Smooth muscle cell (in vitro differentiated cells): ENCODE data around the gene GPR151. TPM values are rescaled to one million over a fixed set of nuclear protein-coding genes. Genes with fewer than 3 reads are reported as not detected.

Source experiments
- DNase-seq: peaks from one replicate; lab custom pipeline; 2025; ENCODE audit not compliant: unreplicated experiment; lab: John Stamatoyannopoulos, UW
- H2AFZ ChIP-seq: fragments of 200-600 bp; sonication (generic); 2 replicates; pipeline ENCODE4 v1.6.0; 2016; ENCODE audit warnings: antibody characterized with exemption, low read depth, mild to moderate bottlenecking
- H3F3A ChIP-seq: fragments of 200-600 bp; sonication (generic); 2 replicates; pipeline ENCODE4 v1.6.0; 2017; ENCODE audit warnings: antibody characterized with exemption, low read depth
- H3K27ac ChIP-seq: fragments of 200-600 bp; sonication (generic); 2 replicates; pipeline ENCODE4 v1.5.1; 2016; ENCODE audit warnings: low read depth, mild to moderate bottlenecking
- H3K27me3 ChIP-seq: fragments of 200-600 bp; sonication (generic); 2 replicates; pipeline ENCODE4 v1.6.1; 2016; ENCODE audit warnings: low read depth, mild to moderate bottlenecking
- H3K36me3 ChIP-seq: fragments of 200-600 bp; sonication (generic); 2 replicates; pipeline ENCODE4 v1.5.1; 2016; ENCODE audit warnings: low read depth
- H3K4me1 ChIP-seq: fragments of 200-600 bp; sonication (generic); 2 replicates; pipeline ENCODE4 v1.5.1; 2016; ENCODE audit warnings: low read depth
- H3K4me2 ChIP-seq: fragments of 200-600 bp; sonication (generic); 2 replicates; pipeline ENCODE4 v1.6.0; 2016; ENCODE audit warnings: mild to moderate bottlenecking
- H3K4me3 ChIP-seq: fragments of 200-600 bp; sonication (generic); 2 replicates; pipeline ENCODE4 v1.5.1; 2016; ENCODE audit warnings: mild to moderate bottlenecking
- H3K79me2 ChIP-seq: fragments of 200-600 bp; sonication (generic); 2 replicates; pipeline ENCODE4 v1.6.0; 2016; ENCODE audit warnings: low read depth, mild to moderate bottlenecking
- H3K9ac ChIP-seq: fragments of 200-600 bp; sonication (generic); 2 replicates; pipeline ENCODE4 v1.6.0; 2016; ENCODE audit warnings: low read depth
- H3K9me3 ChIP-seq: fragments of 200-600 bp; sonication (generic); replicated peaks from 2 replicates; pipeline ENCODE4 v1.5.1; 2016; ENCODE audit warnings: low read depth
- H4K20me1 ChIP-seq: fragments of 200-600 bp; sonication (generic); 2 replicates; pipeline ENCODE4 v1.6.0; 2016; ENCODE audit warnings: low read depth
- WGBS: methylation state at CpG from one replicate; pipeline ENCODE4 v1.1.7; 2016; ENCODE audit warnings: low lambda C conversion rate; 5-methylcytosine and 5-hydroxymethylcytosine counted together
- polyA plus RNA-seq: library from polyadenylated mRNA; unstranded; fragments of >200 nt; fragmentation: Nextera tagmentation; extraction: Ambion mirVana; gene quantifications from 2 replicates; pipeline ENCODE4 v1.2.1, GENCODE V29; 2016
- total RNA-seq: library from RNA; depleted of rRNA; stranded (reverse); fragments of >200 nt; gene quantifications from 2 replicates; pipeline ENCODE4 v1.2.3, GENCODE V29; 2014
- TF ChIP-seq, protein P1 (sequence below): fragments of 200-600 bp; sonication (generic); IDR thresholded peaks from 2 replicates; pipeline ENCODE4 v1.5.1; 2017; ENCODE audit warnings: borderline replicate concordance, mild to moderate bottlenecking, antibody characterized with exemption; ENCODE audit not compliant: insufficient read depth, poor library complexity, severe bottlenecking

The GPR151 gene
- total RNA-seq (not detected in 2 replicates), polyA plus RNA-seq (not detected in 2 replicates)

DNA sequence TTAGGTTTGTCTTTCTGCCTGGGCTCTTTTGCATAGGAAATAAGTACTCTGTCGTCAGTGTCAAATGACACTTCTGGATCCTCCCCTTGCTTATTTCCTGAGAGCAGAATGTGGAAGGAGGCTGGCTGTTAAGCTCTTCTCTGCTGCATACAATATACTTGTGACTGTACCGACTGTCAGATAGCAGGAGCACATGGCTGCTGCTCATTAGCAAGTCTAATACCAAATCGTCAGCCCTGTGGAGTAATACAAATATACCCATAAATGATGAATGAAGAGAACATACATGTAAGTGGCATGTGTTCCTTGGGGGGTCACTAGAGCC lies at the start of gene GPR151:
Gene GPR151, minus strand, starts transcription at position 40 of the 325 bp plus-strand sequence. CDS start 77 bp downstream, outside the sequence.
- Histone ChIP-seq H3K27ac (no peak within 1 kb of the TSS), H3K4me1 (peaks cover 4% of the 10 kb centered on the region), H3F3A (no peaks in the 10 kb centered on the region), H3K36me3 (peaks cover 1% of the 10 kb centered on the region), H3K9ac (no peak within 1 kb of the TSS), H3K4me2 (no peak within 1 kb of the TSS), H3K4me3 (no peak within 1 kb of the TSS), H3K27me3 (no peaks in the 10 kb centered on the region), H3K9me3 (no peaks in the 10 kb centered on the region), H3K79me2 (no peaks in the 10 kb centered on the region), H2AFZ (no peak within 1 kb of the TSS), H4K20me1 (no peaks in the 10 kb centered on the region)
- WGBS, result 33% methylated on average over 3 of the region's 3 CpGs
- TF ChIP-seq, protein P1, sequence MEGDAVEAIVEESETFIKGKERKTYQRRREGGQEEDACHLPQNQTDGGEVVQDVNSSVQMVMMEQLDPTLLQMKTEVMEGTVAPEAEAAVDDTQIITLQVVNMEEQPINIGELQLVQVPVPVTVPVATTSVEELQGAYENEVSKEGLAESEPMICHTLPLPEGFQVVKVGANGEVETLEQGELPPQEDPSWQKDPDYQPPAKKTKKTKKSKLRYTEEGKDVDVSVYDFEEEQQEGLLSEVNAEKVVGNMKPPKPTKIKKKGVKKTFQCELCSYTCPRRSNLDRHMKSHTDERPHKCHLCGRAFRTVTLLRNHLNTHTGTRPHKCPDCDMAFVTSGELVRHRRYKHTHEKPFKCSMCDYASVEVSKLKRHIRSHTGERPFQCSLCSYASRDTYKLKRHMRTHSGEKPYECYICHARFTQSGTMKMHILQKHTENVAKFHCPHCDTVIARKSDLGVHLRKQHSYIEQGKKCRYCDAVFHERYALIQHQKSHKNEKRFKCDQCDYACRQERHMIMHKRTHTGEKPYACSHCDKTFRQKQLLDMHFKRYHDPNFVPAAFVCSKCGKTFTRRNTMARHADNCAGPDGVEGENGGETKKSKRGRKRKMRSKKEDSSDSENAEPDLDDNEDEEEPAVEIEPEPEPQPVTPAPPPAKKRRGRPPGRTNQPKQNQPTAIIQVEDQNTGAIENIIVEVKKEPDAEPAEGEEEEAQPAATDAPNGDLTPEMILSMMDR, result no peak
- DNase-seq, result no peak

GRCh38 chr5:146564007-146564762 lies 48.2 kb upstream of the GPR151 start:
- Histone ChIP-seq H3K4me3 (no peak overlapping the region), H3K79me2 (no peaks in the 10 kb centered on the region), H3K27me3 (no peaks in the 10 kb centered on the region), H3K36me3 (no peaks in the 10 kb centered on the region), H4K20me1 (no peaks in the 10 kb centered on the region), H2AFZ (peak overlapping the region; percentile 27), H3K4me2 (no peak overlapping the region), H3K9ac (no peak overlapping the region), H3K27ac (peak overlapping the region; percentile 5), H3F3A (no peaks in the 10 kb centered on the region), H3K9me3 (no peaks in the 10 kb centered on the region), H3K4me1 (peaks cover 7% of the 10 kb centered on the region)
- 48% methylated on average over 2 of the region's 2 CpGs for WGBS
- DNase-seq, result no peak
- TF ChIP-seq, protein P1, result no peak

DNA sequence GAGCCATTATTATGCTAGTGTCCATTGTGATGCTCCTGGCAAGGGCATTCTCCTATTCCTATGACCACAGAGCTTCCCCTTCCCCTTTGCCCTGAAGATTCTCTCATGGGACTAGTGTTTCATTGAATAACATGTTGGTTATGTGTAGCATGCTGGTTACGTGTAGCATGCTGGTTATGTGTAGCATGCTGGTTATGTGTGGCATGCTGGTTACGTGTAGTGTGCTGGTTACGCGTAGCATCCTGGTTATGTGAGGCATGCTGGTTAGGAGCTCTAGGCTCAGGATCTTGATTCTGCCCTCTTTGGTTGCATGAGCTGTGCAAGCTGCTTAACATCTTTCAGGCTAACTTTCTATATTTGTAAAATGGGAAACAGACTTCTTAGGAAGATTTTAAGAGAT lies 46.5 kb upstream of the GPR151 start:
- Histone ChIP-seq H4K20me1 (no peaks in the 10 kb centered on the region), H3K9me3 (no peaks in the 10 kb centered on the region), H2AFZ (no peak overlapping the region), H3K4me1 (peaks cover 7% of the 10 kb centered on the region), H3K4me2 (no peak overlapping the region), H3K36me3 (no peaks in the 10 kb centered on the region), H3K27ac (no peak overlapping the region), H3K27me3 (no peaks in the 10 kb centered on the region), H3K9ac (no peak overlapping the region), H3K79me2 (no peaks in the 10 kb centered on the region), H3F3A (no peaks in the 10 kb centered on the region), H3K4me3 (no peak overlapping the region)
- no peak for DNase-seq
- 96% methylated on average over 4 of the region's 4 CpGs for WGBS
- TF ChIP-seq, protein P1, result no peak

GRCh38 chr5:146561711-146562110 lies 45.7 kb upstream of the GPR151 start:
- TF ChIP-seq, protein P1, result no peak
- H3K27ac ChIP-seq, result no peak overlapping the region
- DNase-seq, result no peak
- H3K27me3 ChIP-seq, result no peaks in the 10 kb centered on the region
- no peak overlapping the region for H2AFZ ChIP-seq
- no peaks in the 10 kb centered on the region for H3K79me2 ChIP-seq
- H3K36me3 ChIP-seq, result no peaks in the 10 kb centered on the region
- H3K4me1 ChIP-seq, result peaks cover 7% of the 10 kb centered on the region
- H3K9me3 ChIP-seq, result no peaks in the 10 kb centered on the region
- no peak overlapping the region for H3K9ac ChIP-seq
- no peaks in the 10 kb centered on the region for H4K20me1 ChIP-seq
- no peaks in the 10 kb centered on the region for H3F3A ChIP-seq
- 65% methylated on average over 5 of the region's 5 CpGs for WGBS
- H3K4me2 ChIP-seq, result no peak overlapping the region
- H3K4me3 ChIP-seq, result no peak overlapping the region
